NB4 (cell line): Measurements from ENCODE around the gene PIGR.

Experiments
- DNase-seq: peaks from one replicate; pipeline ENCODE4 v3.0.0; 2010; ENCODE audit warnings: low read depth
- H3K4me3 ChIP-seq: one replicate; pipeline ENCODE4 v1.5.1; 2011; ENCODE audit warnings: mild to moderate bottlenecking, low read depth, low read length, moderate library complexity
- MYC ChIP-seq: IDR thresholded peaks from 2 replicates; pipeline ENCODE4 v1.6.1; 2011; ENCODE audit warnings: low read depth, low read length
- POLR2A ChIP-seq: IDR thresholded peaks from 2 replicates; pipeline ENCODE4 v1.6.1; 2011; ENCODE audit warnings: mild to moderate bottlenecking; ENCODE audit not compliant: insufficient read length; ENCODE audit errors: extremely low read depth
- TF ChIP-seq, protein P1 (sequence below): IDR thresholded peaks from 2 replicates; pipeline ENCODE4 v1.6.1; 2011; ENCODE audit warnings: low read depth, low read length
- TF ChIP-seq, protein P2 (sequence below): IDR thresholded peaks from one replicate; pipeline ENCODE4 v1.5.1; 2012; ENCODE audit warnings: low read depth, low read length

The PIGR gene

DNA sequence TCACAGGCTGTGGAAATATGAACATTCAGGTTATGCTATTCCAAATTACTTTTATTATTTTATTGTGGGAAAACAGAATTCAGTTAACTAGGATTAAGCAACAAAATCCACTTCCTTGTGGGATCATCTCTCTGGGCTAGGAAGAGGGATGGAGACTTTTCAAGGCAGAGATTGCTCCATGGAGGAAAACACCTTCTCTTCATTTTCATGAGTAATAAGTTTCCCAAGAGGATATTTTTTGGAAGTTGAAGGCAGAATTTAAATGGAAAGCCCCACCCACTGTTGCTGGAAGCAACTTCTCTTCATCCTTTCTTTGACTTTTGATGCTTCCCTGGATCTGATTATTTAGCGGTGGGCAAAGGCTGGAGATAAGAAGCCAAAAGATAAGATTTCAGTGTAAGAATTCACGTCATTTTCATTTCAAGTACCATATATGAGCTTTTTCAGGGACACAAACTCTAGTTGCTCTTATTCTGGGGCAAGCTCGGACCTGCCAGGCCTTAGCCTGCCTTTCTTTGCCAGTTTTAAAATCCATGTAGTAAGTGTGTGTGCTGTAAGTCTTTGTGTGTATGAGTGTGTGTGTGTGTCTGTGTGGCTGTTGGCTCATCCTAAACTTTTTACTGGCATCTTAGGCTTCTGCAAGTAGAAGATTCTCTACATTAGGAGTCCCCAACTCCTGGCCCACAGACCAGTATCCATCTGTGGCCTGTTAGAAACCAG, 60.8 kb downstream of the PIGR start:
- H3K4me3 ChIP-seq = no peak overlapping the region
- TF ChIP-seq, protein P1, sequence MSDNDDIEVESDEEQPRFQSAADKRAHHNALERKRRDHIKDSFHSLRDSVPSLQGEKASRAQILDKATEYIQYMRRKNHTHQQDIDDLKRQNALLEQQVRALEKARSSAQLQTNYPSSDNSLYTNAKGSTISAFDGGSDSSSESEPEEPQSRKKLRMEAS = no peak
- no peak for TF ChIP-seq POLR2A
- no peak for TF ChIP-seq MYC
- TF ChIP-seq, protein P2, sequence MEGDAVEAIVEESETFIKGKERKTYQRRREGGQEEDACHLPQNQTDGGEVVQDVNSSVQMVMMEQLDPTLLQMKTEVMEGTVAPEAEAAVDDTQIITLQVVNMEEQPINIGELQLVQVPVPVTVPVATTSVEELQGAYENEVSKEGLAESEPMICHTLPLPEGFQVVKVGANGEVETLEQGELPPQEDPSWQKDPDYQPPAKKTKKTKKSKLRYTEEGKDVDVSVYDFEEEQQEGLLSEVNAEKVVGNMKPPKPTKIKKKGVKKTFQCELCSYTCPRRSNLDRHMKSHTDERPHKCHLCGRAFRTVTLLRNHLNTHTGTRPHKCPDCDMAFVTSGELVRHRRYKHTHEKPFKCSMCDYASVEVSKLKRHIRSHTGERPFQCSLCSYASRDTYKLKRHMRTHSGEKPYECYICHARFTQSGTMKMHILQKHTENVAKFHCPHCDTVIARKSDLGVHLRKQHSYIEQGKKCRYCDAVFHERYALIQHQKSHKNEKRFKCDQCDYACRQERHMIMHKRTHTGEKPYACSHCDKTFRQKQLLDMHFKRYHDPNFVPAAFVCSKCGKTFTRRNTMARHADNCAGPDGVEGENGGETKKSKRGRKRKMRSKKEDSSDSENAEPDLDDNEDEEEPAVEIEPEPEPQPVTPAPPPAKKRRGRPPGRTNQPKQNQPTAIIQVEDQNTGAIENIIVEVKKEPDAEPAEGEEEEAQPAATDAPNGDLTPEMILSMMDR = no peak
- no peak for DNase-seq

DNA sequence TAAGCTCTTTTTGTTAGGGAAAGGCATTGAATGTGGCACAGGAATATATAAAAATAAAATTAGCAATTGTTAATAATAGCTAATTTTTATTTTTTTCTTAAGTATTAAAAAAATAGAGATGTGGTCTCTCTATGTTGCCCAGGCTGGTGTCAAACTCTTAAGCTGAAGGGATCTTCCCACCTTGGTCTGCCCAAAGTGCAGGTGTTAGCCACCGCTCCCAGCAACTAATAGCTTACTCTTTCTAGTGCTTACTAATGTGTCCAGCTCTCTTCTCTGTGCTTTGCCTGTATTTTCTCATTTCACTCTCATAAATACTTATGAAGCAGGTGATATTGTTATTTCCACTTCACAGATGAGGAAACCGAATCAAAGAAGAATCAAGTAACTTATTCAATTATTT, 62.4 kb downstream of the PIGR start:
- H3K4me3 ChIP-seq = no peak overlapping the region
- TF ChIP-seq MYC (no peak), POLR2A (no peak)
- TF ChIP-seq, protein P2 = no peak
- TF ChIP-seq, protein P1 = no peak
- DNase-seq = no peak

DNA sequence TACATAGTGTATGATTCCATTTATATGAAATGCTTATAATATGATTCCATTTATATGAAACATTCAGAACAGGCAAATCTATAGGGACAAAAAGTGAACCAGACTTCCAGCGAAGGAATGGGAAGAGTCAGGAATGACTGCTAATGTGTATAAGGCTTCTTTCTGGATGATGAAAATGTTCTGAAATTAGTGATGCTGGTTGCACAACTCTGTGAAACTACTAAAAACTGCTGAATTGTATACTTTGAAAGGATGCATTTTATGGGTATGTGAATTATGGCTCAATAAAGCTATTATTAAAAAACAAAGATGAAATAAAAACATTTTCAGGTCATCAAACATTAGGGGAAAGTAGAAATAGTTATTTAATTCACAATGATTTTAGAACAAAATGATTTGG, 63.1 kb downstream of the PIGR start:
- no peak overlapping the region for H3K4me3 ChIP-seq
- TF ChIP-seq, protein P2 = no peak
- TF ChIP-seq, protein P1 = no peak
- no peak for TF ChIP-seq POLR2A
- no peak for TF ChIP-seq MYC
- no peak for DNase-seq

DNA sequence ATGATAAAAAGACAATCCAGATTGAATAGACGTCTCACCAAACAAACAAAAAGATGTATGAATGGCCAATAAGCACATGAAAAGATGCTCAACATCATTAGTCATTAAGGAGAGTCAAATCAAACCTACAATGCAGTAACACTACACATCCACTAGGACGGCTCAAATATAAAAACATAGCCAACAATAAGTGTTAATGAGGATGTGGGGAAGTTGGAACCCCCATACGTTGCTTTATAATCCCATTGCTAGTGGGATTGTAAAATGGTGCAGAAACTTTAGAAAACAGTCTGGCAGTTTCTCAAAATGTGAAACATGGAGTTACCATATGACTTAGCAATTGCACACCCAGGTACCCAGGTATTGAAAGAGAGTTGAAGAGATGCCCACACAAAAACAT, 63.7 kb downstream of the PIGR start:
- DNase-seq = no peak
- H3K4me3 ChIP-seq = no peak overlapping the region
- TF ChIP-seq, protein P2 = no peak
- TF ChIP-seq MYC (no peak), POLR2A (no peak)
- TF ChIP-seq, protein P1 = no peak

DNA sequence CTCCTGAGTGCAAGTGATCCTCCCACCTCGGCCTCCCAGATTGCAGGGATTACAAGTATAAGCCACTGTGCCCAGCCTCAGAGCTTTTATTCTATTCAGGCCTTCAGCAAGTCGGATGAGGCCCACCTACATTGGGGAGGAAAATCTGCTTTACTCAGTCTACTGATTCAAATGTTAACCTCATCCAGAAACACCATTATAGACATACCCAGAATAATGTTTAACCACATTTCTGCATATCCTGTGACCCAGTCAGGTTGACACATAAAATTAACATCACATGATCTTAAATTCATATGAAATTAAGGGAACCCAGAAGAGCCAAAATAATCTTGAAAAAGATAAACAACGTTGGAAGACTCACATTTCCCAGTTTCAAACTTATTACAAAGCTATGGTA, 66.0 kb downstream of the PIGR start:
- TF ChIP-seq POLR2A (no peak), MYC (no peak)
- TF ChIP-seq, protein P2 = no peak
- TF ChIP-seq, protein P1 = no peak
- no peak for DNase-seq
- no peak overlapping the region for H3K4me3 ChIP-seq
